Measurements from ENCODE around the gene RNF150.
"Not testable (repeated sequence)": the region's sequence is repeated elsewhere in the genome, so short reads cannot be mapped to it uniquely, and the experiment has no call there.

The RNF150 gene

DNA sequence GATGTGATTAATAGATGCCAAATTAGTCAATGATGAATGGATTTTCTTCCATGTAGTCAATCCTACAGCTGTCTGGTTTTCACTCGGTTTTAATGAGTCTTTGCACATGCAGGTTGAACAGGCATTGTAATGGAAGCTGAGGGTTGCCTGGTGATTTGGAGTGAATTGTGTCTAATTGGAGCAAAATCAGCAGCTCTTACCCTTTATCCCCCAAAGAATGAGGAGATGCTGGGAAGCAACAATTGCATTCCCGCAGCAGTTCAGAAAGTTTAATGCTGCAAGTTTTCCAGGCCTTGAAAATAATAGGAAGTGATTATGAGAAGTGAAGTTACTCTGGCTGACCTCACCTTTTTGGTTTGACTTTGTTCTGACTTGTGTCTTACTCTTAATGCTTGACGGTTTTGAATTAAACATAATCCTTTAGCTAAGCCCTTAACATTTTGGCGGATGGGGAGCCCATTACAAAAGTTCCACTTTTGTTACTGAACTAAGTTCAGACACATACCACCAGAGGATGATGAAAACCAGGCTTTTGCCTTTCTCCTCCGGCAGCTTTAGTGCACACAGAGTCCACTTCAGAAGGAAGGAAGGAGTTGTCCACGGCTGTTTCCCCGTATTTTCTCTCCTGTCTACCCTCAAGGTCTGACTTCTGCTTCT, 298.3 kb downstream of the RNF150 start:
- DNase-seq (ENCODE audit: low read depth in 1 of 2, low spot score in 1 of 2): no peak

DNA sequence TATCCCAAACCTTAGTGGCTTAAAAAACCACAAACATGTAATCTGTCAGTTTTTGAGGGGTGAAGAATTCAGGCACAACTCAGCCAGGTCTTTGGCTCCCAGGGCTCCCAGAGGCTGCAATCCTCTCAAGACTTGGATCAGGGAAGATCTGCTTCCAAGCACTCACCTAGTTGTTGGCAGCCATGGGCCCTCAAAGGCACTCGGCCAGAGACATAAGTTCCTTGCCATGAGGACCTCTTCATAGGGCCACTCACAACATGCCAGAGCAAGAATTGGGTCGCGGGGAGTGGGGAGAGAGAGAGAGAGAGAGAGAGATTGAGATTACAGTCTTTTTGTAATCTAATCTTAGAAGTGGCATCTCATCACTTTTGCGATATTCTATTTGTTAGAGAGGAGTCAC, 300.0 kb downstream of the RNF150 start:
- DNase-seq (ENCODE audit: low read depth in 1 of 2, low spot score in 1 of 2): no peak

DNA sequence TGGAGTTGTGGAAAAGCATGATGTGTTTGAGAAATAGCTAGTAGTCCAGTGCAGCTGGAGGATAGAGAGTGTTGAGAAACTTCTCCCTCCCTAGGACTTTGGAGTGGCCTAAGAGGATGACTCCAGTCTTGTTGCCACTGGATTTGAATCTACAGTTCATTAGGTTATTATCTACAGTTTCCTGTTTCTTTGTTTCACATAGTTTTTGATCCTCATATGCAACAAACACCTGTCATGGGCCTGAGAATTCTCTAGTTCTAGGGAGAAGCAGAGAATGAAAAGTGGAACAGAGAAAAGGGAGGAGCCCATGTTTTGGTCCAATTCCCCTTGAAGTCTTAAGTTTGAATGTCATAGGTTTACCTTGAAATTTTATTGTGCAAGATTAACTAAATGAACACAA, 303.4 kb downstream of the RNF150 start:
- no peak for DNase-seq (ENCODE audit: low read depth in 1 of 2, low spot score in 1 of 2)

DNA sequence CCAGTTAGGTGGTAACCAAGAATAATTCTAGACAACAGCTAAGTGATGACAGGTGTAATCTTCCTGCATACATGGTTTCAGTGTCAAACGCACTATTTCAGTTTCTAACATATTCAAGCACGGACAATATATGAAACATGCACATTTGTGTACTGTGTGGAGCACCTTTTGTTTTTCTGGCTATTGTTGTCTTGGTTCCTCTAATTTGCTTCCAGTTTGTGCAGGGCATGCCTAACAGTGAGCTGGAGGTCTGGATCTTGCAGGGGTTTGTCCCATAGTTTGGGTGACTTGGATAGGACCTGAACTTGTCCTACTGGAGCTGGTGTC, 306.6 kb downstream of the RNF150 start:
- no peak for DNase-seq (ENCODE audit: low read depth in 1 of 2, low spot score in 1 of 2)

DNA sequence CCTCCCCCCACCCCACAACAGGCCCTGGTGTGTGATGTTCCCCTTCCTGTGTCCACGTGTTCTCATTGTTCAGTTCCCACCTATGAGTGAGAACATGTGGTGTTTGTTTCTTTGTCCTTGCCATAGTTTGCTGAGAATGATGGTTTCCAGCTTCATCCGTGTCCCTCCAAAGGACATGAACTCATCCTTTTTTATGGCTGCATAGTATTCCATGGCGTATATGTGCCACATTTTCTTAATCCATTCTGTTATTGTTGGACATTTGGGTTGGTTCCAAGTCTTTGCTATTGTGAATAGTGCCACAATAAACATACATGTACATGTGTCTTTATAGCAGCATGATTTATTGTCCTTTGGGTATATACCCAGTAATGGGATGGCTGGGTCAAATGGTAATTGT, 312.7 kb downstream of the RNF150 start:
- not testable (repeated sequence) for DNase-seq (ENCODE audit: low read depth in 1 of 2, low spot score in 1 of 2)

DNA sequence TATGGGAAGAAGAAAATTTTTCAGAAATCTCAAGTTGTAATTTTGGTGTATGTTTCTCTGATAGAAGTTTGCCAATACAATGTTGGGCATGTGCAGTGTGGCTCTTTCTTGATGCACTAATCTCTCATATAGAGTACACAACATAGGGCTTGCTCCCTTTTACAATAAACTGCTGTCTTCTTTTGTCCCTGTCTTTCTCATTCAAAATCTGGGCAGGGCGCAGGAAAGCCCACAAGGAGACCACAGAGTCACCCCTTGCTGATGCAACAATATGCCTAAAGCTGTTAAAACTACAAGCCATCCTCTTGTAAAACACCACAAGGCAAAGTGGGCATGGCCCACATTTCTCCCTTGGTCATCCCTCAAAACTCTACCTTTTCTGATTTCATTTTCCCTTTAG, 313.7 kb downstream of the RNF150 start:
- DNase-seq (ENCODE audit: low read depth in 1 of 2, low spot score in 1 of 2): no peak

DNA sequence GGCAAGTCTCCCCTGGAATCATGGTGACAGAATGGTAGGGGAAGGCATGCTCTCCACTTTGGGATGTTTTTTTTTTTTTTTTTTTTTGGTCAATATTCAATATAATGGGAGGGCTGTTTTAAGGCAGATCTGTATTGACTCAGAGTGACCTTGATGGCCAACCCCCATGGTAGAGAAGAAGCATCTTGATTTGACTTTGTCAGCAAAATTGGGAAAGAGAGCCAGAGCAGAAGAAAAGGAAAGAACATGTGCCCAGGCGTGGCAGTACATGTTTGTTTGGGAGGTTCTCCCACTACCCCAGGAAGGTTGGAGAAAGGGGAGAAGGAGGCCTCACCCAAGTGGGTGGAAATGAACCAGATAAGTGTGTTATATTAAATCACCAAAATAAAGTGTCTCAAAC, 314.8 kb downstream of the RNF150 start:
- no peak for DNase-seq (ENCODE audit: low read depth in 1 of 2, low spot score in 1 of 2)

DNA sequence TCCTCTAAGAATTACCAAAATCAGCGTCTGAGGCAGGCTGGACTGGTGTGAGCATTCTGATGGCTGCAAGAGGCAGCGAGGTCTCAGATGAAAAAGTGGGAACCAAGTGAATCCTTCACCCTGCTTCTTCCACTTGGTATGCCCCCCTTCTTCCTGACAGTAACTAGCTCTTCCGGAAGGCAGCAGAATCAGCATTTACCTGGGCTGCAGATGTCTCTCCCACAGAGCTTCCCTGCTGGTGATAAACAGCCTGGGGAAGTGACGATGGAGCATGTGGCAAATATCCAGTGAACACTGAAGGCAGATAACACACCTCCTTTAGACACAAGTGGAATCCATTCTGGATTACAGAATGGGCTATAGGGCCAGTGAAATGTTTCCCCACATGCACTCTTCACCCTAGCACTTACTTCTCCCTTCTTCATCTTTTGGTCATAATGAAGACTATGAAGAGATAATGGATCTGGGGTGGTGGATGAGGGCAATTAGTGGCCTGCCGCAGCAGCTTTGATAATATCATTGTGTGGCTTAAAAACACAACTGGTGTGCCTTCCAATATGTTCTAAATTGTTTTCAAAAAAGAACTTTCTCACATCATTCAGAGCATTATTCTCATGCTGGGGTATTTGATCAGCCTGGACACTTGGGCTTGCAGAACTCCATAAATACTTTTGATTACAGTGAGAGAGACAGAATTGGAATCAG, 316.3 kb downstream of the RNF150 start:
- DNase-seq (ENCODE audit: low read depth in 1 of 2, low spot score in 1 of 2): no peak

DNA sequence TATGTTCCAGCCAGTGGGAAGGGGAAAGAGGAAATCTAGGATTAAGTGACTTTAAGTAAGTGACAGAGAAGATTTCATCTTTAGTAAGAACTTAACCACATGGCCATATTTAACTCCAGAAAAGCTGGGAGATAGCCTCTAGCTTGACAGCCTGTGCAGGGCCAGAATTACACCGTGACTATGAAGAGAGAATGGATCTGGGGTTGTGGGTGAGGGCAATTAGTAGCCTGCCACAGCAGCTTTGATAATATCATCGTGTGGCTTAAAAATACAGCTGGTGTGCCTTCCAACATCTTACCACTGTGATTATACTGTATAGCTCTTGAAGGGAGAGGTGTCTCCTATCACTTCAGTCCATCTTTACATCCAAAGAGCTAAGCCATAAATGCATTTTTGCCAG, 319.5 kb downstream of the RNF150 start:
- no peak for DNase-seq (ENCODE audit: low read depth in 1 of 2, low spot score in 1 of 2)

DNA sequence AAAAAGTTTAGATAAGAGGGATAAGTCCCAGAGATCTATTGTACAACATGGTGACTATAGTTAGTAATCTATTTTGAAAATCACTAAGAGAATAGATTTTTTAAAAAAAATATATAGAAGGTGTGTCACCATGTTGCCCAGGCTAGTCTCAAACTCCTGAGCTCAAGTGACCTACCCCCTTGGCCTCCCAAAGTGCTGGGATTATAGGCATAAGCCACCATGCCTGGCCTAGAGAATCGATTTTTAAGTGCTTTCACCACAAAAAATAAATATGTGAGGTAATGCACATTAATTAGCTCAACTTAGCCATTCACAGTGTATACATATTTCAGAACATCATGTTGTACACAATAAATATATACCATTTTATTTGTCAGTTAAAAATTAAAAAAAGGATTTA, 320.4 kb downstream of the RNF150 start:
- DNase-seq (ENCODE audit: low read depth in 1 of 2, low spot score in 1 of 2): no peak

DNA sequence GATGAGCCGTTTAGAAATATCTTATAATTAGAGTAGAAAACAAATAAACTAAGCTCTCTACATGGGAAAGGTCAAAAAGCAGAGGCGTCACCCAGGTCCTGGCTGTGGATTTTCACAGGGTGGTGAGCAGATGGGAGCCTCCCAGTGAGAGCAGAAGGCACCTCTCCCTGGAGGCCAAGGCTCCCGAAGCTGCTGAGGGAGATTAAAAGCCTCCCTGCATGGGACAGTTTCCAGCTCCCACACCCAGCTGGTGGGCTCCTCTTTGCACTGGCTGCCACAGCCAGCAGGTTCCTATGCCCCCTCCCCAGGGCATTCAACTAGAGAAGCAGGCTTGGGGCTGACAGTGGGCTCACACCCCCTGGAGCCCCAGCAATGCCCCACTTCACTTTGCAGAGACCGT, 321.8 kb downstream of the RNF150 start:
- no peak for DNase-seq (ENCODE audit: low read depth in 1 of 2, low spot score in 1 of 2)

DNA sequence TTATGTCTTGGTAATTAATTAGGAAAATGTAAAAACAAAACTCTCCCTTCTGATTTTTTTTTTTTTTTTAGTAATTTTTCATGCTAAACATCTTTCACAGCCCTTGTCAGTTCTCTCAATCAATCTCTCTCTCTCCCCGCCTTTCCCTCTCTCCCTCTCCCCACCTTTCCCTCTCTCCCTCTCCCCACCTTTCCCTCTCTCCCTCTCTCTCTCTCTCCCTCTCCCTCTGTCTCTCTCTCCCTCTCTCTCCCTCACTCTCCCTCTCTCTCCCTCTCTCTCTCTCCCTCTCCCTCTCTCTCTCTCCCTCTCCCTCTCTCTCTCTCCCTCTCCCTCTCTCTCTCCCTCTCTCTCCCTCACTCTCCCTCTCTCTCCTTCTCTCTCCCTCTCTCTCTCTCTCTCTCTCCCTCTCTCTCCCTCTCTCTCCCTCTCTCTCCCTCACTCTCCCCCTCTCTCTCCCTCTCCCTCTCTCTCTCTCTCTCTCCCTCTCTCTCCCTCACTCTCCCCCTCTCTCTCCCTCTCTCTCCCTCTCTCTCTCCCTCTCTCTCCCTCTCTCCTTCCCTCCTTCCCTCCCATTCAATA, 322.6 kb downstream of the RNF150 start:
- DNase-seq (ENCODE audit: low read depth in 1 of 2, low spot score in 1 of 2): not testable (repeated sequence)
